Ovary (tissue), 9 donors: ENCODE measurements around the gene TAOK1. TPM values are rescaled to one million over a fixed set of nuclear protein-coding genes. Genes with fewer than 3 reads are reported as not detected.

Source experiments
- DNase-seq, 5 donors: peaks; one replicate each; pipeline ENCODE4 v3.0.0-alpha.2; 2019 to 2020
- H3K27ac ChIP-seq, 2 donors: fragments of 200-600 bp; one replicate each; pipeline versions ENCODE4 v1.5.1 to v1.8.0; 2019 to 2022
- H3K27me3 ChIP-seq: fragments of 200-600 bp; one replicate; pipeline ENCODE4 v1.8.0; 2022
- H3K36me3 ChIP-seq: fragments of 200-600 bp; sonication (generic); one replicate; pipeline ENCODE4 v1.5.1; 2019
- H3K4me1 ChIP-seq: one replicate; pipeline ENCODE4 v1.8.1; 2013; ENCODE audit warnings: mild to moderate bottlenecking, moderate library complexity; ENCODE audit not compliant: insufficient read depth
- H3K4me3 ChIP-seq: fragments of 200-600 bp; sonication (generic); one replicate; pipeline ENCODE4 v1.5.1; 2017
- H3K9me3 ChIP-seq, 2 donors: fragments of 200-600 bp in 1 of 2; sonication (generic) in 1 of 2; one replicate each; pipeline versions ENCODE4 v1.5.1 to v1.8.1; 2013 to 2019; ENCODE audit warnings: mild to moderate bottlenecking in 1 of 2, moderate library complexity in 1 of 2
- EP300 ChIP-seq: sonication (generic); formaldehyde crosslinking; IDR thresholded peaks from one replicate; pipeline ENCODE4 v1.6.1; 2017; ENCODE audit warnings: antibody characterized with exemption
- POLR2A ChIP-seq: fragments of 450-650 bp; IDR thresholded peaks from one replicate; pipeline ENCODE4 v1.6.1; 2017; ENCODE audit warnings: antibody characterized with exemption, mild to moderate bottlenecking, moderate library complexity
- WGBS, 3 donors: extraction: QIAGEN DNeasy Blood & Tissue Kit in 1 of 3; methylation state at CpG; one replicate each; pipeline versions ENCODE4 v1.1.5 to v1.1.7; 2013 to 2017; 5-methylcytosine and 5-hydroxymethylcytosine counted together
- intact Hi-C, 4 donors: fragments of 100-400 bp; cut with DNase I; formaldehyde crosslinking; loops; one replicate each; pipeline versions ENCODE4 v1.11.0 to v1.15.1; 2022 to 2023
- polyA plus RNA-seq, 2 donors: library from polyadenylated mRNA; stranded (reverse); fragments of 200-250 nt in 1 of 2; fragments of 350-450 nt in 1 of 2; fragmentation: Illumina TruSeq in 1 of 2; extraction: RNeasy Lipid Tissue Mini Kit (QIAGEN cat#74804) in 1 of 2; gene quantifications; one replicate each; pipeline ENCODE4 v1.2.3, GENCODE V29; 2013 to 2014
- total RNA-seq, 7 donors: library from RNA; depleted of rRNA in 2 of 7; stranded (reverse); fragments of >200 nt in 2 of 7; fragmentation: NEBNext Ultra II Directional in 3 of 7; extraction: Animal tissue kit (Norgen Biotek cat#: 25700) in 3 of 7; gene quantifications; one replicate each; pipeline versions ENCODE4 v1.1.0 to v1.2.4, GENCODE V29; 2016 to 2023
- TF ChIP-seq, protein P1 (sequence below), 3 donors: fragments of 450-650 bp in 2 of 3; fragments of 200-600 bp in 1 of 3; IDR thresholded peaks; one replicate each; pipeline versions ENCODE4 v1.5.1 to v1.8.0; 2016 to 2022; ENCODE audit warnings: antibody characterized with exemption in 3 of 3, mild to moderate bottlenecking in 1 of 3
- donor health status: DM: no; HTN: no; CAD: no; lungs with moderate emphysema.
- donor health status: DM: no; HTN: no; CAD: no.
- donor health status: Bipolar disorder and iron deficiency.
- donor health status: DM: yes; HTN: yes; CAD: no.
- donor health status: DM: no; HTN: no; CAD: no.
- donor health status: DM: yes; HTN: yes; CAD: no.

TAOK1 gene
- total and polyA plus RNA-seq, 9 donors, result 8.7 to 66.5 (median 49.6) TPM

DNA sequence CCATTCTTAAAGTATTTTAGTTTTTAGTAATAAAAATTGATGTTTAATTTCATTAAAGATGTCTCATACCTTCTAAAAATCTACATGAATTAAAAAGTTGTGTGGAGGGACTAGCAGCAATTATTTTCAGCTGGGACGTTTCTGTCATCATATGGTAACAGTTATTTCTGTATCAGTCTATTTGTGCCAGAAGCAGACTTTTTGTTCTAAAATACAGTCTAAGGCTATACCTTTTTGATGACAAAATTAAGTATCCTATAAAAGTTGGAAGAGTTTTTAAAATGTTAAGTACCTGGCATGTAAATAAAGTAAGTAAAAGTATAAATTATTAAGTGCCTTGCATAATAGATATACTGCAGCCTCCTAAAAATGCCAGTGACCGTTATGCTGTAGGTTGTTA is 5.9 kb downstream of the TAOK1 start:
- 61 to 79% (median 63%) methylated on average over 2 of the region's 2 CpGs for WGBS, 3 donors
- H3K27ac ChIP-seq, result no peak overlapping the region
- no peaks in the 10 kb centered on the region for H3K27me3 ChIP-seq
- TF ChIP-seq POLR2A (no peak), EP300 (no peak)
- TF ChIP-seq, protein P1, sequence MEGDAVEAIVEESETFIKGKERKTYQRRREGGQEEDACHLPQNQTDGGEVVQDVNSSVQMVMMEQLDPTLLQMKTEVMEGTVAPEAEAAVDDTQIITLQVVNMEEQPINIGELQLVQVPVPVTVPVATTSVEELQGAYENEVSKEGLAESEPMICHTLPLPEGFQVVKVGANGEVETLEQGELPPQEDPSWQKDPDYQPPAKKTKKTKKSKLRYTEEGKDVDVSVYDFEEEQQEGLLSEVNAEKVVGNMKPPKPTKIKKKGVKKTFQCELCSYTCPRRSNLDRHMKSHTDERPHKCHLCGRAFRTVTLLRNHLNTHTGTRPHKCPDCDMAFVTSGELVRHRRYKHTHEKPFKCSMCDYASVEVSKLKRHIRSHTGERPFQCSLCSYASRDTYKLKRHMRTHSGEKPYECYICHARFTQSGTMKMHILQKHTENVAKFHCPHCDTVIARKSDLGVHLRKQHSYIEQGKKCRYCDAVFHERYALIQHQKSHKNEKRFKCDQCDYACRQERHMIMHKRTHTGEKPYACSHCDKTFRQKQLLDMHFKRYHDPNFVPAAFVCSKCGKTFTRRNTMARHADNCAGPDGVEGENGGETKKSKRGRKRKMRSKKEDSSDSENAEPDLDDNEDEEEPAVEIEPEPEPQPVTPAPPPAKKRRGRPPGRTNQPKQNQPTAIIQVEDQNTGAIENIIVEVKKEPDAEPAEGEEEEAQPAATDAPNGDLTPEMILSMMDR (IDR thresholded peaks at IDR 0.05), result no peak
- H3K36me3 ChIP-seq, result no peaks in the 10 kb centered on the region
- H3K4me1 ChIP-seq, result peaks cover 2% of the 10 kb centered on the region
- no peaks in the 10 kb centered on the region for H3K9me3 ChIP-seq
- no peak overlapping the region for H3K4me3 ChIP-seq
- DNase-seq, result no peak
- intact Hi-C loops, result no loop called here

DNA sequence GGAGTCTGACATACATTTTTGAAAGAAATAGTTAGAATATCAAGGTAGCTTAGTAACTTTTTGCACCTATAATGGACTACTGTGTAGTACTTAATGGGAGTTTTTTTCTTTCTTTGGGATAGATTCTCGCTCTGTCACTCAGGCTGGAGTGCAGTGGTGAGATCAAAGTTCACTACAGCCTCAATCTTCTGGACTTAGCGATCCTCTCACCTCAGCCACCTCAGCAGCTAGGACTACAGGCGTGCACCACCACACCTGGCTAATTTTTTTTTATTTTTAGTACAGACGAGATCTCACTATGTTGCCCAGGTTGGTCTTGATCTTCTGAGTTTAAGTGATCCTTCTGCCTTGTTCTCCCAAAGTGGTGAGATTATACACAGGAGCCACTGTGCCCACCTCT is 9.5 kb downstream of the TAOK1 start:
- H3K27me3 ChIP-seq, result no peaks in the 10 kb centered on the region
- H3K36me3 ChIP-seq, result no peaks in the 10 kb centered on the region
- no peak overlapping the region for H3K27ac ChIP-seq
- no peaks in the 10 kb centered on the region for H3K9me3 ChIP-seq
- no peak overlapping the region for H3K4me3 ChIP-seq
- DNase-seq, result no peak
- 98 to 99% (median 98%) methylated on average over 4 of the region's 4 CpGs for WGBS, 3 donors
- TF ChIP-seq, protein P1 (IDR thresholded peaks at IDR 0.05), result no peak
- TF ChIP-seq POLR2A, result no peak
- no peak for TF ChIP-seq EP300
- peaks cover 2% of the 10 kb centered on the region for H3K4me1 ChIP-seq
- intact Hi-C loops, result no loop called here

DNA sequence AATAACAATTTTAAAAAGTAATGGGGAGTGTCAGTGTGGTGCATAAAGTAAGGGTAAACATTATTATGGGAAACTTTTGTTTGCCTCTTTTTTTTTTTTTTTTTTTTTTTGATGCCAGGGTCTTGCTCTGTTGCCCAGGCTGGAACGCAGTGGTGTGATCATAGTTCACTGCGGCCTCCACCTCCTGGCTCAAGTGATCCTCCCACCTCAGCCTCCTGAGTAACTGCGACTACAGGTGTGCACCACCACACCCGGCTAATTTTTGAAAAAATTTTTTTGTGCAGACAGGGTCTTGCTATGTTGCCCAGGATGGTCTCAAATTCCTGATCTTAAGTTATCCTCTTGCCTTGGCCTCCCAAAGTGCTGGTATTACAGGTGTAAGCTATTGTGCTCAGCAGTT is 10.7 kb downstream of the TAOK1 start:
- Histone ChIP-seq H3K36me3 (no peaks in the 10 kb centered on the region), H3K27ac (no peak overlapping the region), H3K27me3 (no peaks in the 10 kb centered on the region), H3K4me1 (peaks cover 2% of the 10 kb centered on the region), H3K4me3 (no peak overlapping the region), H3K9me3 (no peaks in the 10 kb centered on the region)
- no peak for DNase-seq
- TF ChIP-seq EP300 (no peak), POLR2A (no peak)
- TF ChIP-seq, protein P1 (IDR thresholded peaks at IDR 0.05), result no peak
- intact Hi-C loops, result no loop called here
- 97 to 99% (median 98%) methylated on average over 4 of the region's 4 CpGs for WGBS, 3 donors

DNA sequence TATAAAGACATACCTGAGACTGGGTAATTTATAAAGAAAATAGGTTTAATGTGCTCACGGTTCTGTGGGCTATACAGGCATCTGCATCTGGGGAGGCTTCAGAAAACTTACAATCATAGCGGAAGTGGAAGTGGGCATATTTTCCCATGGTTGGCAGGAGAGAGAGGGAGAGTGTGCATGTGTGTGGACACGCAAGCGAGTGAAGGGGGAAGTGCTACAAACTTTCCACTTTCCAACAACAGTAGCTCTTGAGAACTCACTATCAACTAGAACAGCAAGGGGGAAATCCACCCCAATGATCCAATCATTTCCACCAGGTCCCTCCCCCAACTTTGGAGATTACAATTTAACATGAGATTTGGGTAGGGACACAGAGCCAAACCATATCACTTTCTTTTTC is 11.1 kb downstream of the TAOK1 start:
- 88 to 97% (median 96%) methylated on average over 4 of the region's 4 CpGs for WGBS, 3 donors
- DNase-seq, result no peak
- TF ChIP-seq POLR2A (no peak), EP300 (no peak)
- TF ChIP-seq, protein P1 (IDR thresholded peaks at IDR 0.05), result no peak
- Histone ChIP-seq H3K9me3 (no peaks in the 10 kb centered on the region), H3K27me3 (no peaks in the 10 kb centered on the region), H3K4me3 (no peak overlapping the region), H3K36me3 (no peaks in the 10 kb centered on the region), H3K4me1 (peaks cover 2% of the 10 kb centered on the region), H3K27ac (no peak overlapping the region)
- intact Hi-C loops, result no loop called here

DNA sequence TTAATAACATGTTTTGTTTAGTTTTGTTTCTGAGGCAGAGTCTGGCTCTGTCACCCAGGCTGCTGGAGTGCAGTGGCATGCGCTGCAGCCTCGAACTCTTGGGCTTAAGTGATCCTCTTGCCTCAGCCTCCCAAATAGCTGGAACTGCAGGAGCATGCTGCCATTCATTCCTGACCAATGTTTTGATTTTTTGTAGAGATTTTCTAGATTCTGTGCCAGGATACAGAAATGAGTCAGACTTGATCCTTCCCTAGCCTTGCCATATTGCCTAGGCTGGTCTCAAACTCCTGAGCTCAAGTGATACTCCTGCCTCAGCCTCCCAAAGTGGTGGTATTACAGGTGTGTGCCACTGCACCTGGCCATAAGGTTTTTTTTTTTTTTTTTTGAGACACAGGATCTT is 17.7 kb downstream of the TAOK1 start:
- Histone ChIP-seq H3K36me3 (no peaks in the 10 kb centered on the region), H3K4me1 (peaks cover 4% of the 10 kb centered on the region), H3K4me3 (no peak overlapping the region), H3K9me3 (no peaks in the 10 kb centered on the region), H3K27ac (no peak overlapping the region), H3K27me3 (no peaks in the 10 kb centered on the region)
- no peak for TF ChIP-seq POLR2A
- TF ChIP-seq, protein P1 (IDR thresholded peaks at IDR 0.05), result no peak
- no peak for TF ChIP-seq EP300
- intact Hi-C loops, result no loop called here
- DNase-seq, result no peak
- WGBS, 3 donors, result 86 to 100% (median 94%) methylated on average over 2 of the region's 2 CpGs
